NCI-H510A (cell line): ENCODE results near the gene LRP11.

Experiments
- DNase-seq: peaks from one replicate; lab custom pipeline; 2025; lab: John Stamatoyannopoulos, UW

Gene LRP11

DNA sequence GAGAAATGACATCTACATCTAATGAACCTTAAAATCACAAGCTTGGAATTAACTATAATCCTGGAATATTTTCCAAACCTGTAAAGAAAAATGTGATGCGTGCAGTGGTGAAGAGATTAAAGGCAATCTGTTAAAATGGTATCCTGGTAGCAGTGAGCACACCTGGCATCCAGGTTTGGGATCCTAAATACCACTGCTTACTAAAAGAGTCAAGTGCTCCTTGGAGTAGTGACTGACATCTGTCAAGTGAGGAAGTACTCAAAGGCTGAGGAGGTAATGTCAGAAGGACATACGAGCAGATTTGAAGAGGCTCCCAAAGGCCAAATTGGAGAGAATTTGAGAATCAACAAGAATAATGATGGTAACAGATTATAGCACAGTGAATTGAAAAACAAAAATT, 81.8 kb downstream of the LRP11 start:
- no peak for DNase-seq

DNA sequence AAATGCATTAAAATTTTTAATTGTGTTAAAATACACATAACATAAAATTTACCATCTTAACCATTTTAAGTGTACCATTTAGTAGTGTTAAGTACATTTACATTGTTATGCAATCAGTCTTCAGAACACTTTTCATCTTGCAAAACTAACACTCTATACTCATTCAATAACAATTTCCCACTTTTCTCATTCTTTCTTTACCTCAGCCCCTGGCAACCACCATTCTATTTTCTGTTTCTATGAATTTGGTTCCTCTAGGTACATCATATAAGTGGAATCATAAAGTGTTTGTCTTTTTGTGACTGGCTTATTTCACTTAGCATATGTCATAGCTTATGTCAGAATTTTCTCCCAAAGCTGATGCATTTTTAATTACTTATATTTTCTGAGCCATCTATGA, 82.4 kb downstream of the LRP11 start:
- DNase-seq = no peak

DNA sequence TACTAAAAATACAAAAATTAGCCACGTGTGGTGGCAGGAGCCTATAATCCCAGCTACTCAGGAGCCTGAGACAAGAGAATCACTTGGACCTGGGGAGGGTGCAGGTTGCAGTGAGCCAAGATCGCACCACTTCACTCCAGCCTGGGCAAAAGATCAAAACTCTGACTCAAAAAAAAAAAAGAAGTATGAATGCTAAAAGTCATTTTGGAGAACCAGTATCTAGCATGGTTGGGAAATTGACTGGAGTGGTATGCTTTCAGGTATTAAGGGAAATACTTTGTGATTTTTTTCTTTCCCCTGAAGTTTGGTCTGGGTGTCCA, 84.6 kb downstream of the LRP11 start:
- no peak for DNase-seq

DNA sequence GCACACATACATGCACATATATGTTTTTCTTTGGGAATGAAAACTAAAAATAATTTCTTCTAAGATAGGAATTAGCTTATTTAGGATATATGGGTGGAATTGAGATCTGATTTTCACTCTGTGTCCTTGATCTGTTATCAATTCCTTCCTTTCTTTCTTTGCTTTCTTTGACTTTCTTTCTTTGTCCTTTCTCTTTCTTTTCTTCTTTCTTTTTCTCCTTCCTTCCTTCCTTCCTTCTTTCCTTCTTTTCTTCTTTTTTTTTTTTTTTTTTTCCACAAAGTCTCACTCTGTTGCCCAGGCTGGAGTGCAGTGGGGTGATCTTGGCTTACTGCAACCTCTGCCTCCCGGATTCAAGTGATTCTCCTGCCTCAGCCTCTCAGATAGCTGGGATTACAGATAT, 86.5 kb downstream of the LRP11 start:
- DNase-seq = no peak

DNA sequence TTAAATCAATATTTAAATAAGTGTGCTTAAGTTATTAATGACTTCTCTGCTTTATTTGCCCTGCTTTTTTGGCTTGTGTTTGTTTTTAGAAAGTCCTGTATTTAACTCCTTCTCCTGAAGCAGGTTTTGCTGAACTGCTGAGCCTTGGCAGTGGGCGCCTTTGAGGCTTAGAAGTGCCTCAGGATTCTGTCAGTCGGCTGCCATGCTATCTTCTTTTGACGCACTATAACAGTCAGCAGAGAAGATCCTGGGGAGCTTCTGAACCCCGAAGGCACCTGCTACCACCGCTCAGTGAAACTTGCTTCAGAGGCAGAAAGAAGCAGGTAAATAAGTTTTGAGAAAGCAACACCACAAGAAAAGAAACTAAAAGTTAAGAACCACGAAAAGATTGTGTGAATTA, 92.2 kb downstream of the LRP11 start:
- no peak for DNase-seq

DNA sequence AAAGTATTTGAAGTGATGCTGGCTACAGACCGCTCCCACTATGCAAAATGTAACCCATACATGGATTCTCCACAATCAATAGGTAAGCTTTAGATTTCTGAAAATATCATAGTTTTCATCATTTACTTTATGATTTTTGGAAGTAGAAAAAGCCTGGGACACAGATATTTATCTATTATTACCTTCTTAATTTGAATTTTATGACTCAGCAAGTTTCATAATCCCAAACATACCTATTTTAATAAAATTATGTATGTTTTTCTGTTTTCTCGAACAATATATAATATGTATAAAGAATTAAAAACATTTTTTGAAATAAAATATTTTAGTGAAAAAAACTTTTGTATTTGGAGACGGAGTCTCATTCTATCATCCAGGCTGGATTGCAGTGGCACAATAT, 93.0 kb downstream of the LRP11 start:
- DNase-seq = no peak

DNA sequence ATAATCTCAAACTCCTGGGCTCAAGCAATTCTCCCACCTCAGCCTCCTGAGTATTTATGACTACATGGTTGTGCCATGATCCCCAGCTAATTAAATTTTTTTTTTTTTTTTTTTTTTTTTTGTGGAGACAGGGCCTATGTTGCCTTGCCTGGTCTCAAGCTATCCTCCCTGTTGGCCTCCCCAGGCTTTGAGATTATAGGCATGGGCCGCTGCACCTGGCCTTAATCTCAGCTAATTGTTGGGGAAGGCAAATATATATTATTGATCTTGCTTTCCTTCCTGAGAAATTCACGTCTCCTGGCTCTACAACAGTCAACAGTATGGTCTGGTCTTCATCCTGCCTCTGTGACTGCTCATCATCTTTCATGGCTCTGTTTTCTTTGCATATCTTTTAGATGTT, 94.5 kb downstream of the LRP11 start:
- DNase-seq = no peak
